Sigmoid colon (tissue), 4 donors: ENCODE results near the gene ABLIM3.

Experiments used
- EP300 ChIP-seq, 4 donors: sonication (generic); formaldehyde crosslinking; IDR thresholded peaks; one replicate each; pipeline ENCODE4 v1.6.1; 2017; ENCODE audit warnings: antibody characterized with exemption in 4 of 4
- POLR2A ChIP-seq, 2 donors: fragments of 450-650 bp; IDR thresholded peaks; one replicate each; pipeline ENCODE4 v1.6.1; 2016; ENCODE audit warnings: antibody characterized with exemption in 2 of 2, mild to moderate bottlenecking in 2 of 2, moderate library complexity in 2 of 2
- POLR2AphosphoS5 ChIP-seq, 4 donors: sonication (generic); formaldehyde crosslinking; IDR thresholded peaks; one replicate each; pipeline ENCODE4 v1.6.1; 2017; ENCODE audit warnings: antibody characterized with exemption in 4 of 4
- TF ChIP-seq, protein P1 (sequence below), 4 experiments: fragments of 450-650 bp in 3 of 4; fragments of 200-600 bp in 1 of 4; IDR thresholded peaks; one replicate each; pipeline ENCODE4 v1.5.1; 2016 to 2019; ENCODE audit warnings: antibody characterized with exemption in 4 of 4, mild to moderate bottlenecking in 3 of 4, moderate library complexity in 2 of 4

GRCh38 chr5:149237662-149238061 lies 96.4 kb downstream of the ABLIM3 start:
- TF ChIP-seq, protein P1, sequence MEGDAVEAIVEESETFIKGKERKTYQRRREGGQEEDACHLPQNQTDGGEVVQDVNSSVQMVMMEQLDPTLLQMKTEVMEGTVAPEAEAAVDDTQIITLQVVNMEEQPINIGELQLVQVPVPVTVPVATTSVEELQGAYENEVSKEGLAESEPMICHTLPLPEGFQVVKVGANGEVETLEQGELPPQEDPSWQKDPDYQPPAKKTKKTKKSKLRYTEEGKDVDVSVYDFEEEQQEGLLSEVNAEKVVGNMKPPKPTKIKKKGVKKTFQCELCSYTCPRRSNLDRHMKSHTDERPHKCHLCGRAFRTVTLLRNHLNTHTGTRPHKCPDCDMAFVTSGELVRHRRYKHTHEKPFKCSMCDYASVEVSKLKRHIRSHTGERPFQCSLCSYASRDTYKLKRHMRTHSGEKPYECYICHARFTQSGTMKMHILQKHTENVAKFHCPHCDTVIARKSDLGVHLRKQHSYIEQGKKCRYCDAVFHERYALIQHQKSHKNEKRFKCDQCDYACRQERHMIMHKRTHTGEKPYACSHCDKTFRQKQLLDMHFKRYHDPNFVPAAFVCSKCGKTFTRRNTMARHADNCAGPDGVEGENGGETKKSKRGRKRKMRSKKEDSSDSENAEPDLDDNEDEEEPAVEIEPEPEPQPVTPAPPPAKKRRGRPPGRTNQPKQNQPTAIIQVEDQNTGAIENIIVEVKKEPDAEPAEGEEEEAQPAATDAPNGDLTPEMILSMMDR (IDR thresholded peaks at IDR 0.05) = no peak
- TF ChIP-seq POLR2A (IDR thresholded peaks at IDR 0.05) (no peak), POLR2AphosphoS5 (IDR thresholded peaks at IDR 0.05) (no peak), EP300 (IDR thresholded peaks at IDR 0.05) (no peak)
